ENCODE measurements around the gene ACVR1C.
A peak's percentile ranks its signal among the peaks of the same experiment; 100 is the strongest.
"Not testable (repeated sequence)": the region's sequence is repeated elsewhere in the genome, so short reads cannot be mapped to it uniquely, and the experiment has no call there.

The ACVR1C gene

DNA sequence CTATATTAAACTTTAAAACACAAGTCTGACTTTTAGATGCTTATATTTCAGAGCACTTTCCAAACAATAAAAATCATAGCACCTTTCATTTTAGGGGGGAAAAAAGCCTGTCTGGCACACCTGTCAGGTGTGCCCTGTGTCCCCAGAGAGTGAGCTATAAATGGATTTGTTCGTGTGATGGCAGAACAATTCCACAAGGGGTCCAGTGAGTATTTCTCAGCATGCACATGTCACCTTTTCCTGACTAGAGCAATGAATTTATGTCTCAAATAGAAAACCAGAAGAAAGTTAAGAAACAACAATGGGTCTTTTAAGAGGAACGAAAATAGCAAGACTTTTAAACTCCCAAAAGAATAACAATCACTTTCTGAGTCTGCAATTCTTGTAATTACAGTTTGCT is 55.9 kb downstream of the ACVR1C start:
- no peak for DNase-seq

- DNase-seq, result not testable (repeated sequence)
Measured at GRCh38 chr2:157566623-157567022, 62.0 kb downstream of the ACVR1C start.

GRCh38 chr2:157566113-157566512 is 62.6 kb downstream of the ACVR1C start:
- not testable (repeated sequence) for DNase-seq

GRCh38 chr2:157565550-157565949 is 63.1 kb downstream of the ACVR1C start:
- DNase-seq, result no peak

DNA sequence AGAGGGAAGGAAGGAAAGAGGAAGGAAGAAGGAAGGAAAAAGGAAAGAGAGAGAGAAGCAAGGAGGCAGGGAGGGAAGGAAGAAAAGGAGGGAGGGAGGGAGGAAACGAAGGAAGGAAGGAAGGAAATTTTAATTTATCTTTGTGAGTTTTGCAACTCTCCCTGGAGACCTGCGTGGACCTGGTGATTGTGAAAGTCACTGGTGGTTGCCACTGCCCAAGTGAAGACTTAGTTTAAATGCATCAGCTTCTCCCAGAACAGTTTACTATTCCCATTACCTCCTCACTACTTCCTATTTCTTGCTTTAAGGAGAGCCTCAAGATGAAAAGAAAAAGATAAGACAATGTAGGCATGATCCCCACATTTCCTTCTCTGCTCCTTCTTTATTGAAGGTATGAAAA is 68.8 kb downstream of the ACVR1C start:
- no peak for DNase-seq

DNA sequence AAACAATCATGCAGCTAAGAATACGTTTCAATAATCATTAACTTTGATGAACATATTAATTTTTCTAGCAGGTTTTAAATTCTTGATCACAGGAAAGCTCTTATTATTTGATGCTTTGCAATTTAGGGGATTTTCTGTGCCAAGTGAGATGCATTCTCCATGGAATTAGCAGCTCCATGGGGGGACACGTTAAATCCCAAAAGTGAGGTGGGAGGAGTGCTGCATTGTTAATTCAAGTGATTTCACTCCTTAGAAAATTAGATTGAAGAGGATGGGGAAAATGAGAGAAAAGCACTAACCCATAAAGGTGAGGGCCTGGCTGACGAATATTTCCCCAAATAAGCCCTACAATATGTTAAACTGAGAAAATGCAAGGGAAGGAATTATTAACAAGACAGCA is 69.2 kb downstream of the ACVR1C start:
- no peak for DNase-seq

DNA sequence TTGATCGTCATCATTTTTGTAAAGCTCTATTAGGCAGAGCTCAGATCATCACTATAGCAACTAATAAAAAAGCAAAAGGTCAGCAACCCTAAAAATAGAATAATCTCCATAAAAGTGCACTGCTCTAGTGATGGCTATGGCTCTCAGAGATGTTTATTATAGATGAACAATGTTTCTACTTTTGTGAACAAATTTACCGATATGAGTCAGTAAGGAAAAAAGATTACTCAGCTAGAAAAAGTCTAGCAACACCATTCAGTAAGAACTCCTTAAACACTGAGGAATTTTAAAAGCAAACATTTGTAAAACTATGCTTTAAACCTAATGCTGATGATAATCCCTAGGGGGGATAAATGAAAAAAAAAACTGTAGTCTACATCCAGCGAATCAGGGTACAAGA is 69.6 kb downstream of the ACVR1C start:
- no peak for DNase-seq

- DNase-seq, result no peak
Measured at GRCh38 chr2:157557770-157558169, 70.9 kb downstream of the ACVR1C start.

DNA sequence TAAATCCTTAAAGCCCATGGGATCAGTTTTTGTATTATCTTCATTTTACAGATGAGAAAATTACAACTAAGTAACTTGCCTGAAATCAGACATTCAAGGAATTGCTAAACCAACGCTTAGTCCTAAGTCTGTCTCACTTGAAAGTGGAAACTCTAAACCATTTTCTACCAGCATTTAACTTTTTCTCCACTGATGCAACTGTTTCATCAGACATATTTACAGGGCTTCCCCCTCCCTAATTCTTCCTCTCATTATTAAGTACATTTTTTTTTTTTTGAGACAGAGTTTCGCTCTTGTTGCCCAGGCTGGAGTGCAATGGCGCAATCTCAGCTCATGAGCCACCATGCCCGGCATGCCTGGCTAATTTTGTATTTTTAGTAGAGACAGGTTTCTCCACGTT is 88.6 kb downstream of the ACVR1C start:
- DNase-seq, result no peak

DNA sequence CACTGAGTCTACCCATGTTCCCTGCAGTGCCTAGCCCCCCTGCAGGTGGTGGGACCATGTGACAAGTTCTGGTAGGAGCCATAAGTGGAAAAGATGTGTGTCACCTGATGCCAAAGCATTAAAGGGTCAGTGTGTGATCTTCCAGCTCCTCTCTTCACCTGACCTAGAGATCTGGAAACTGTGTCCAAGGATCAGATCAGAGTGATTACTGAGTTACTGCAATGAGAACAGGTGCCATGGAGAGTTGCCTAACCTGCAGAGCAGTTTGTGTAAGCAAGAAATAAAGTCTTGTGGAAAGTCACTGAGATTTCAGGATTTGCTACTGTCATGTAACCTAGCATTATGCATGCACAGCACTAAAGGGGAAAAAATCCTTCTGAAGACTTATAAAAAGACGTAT is 90.6 kb downstream of the ACVR1C start:
- DNase-seq, result no peak

DNA sequence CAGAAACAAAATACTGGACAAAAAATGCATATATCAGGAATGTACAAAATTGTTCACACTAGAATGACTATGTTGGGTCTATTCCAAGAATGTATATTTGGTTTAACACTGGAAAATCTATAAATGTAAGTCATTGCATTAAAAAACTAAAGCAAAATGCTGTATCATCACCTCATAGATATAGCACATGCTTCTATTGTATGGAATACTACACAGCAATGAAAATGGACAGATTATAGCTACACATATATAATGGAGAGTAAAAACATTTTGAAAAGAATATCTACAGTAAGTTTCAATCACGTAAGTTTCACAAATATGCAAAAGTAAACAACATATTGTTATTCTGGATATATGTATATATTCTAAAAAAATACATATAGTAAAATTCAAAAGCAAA is 91.8 kb downstream of the ACVR1C start:
- no peak for DNase-seq

- DNase-seq, result no peak
Measured at GRCh38 chr2:157528963-157529751, 99.5 kb downstream of the ACVR1C start.

GRCh38 chr2:157526070-157526469 is 102.6 kb downstream of the ACVR1C start:
- DNase-seq, result no peak

DNA sequence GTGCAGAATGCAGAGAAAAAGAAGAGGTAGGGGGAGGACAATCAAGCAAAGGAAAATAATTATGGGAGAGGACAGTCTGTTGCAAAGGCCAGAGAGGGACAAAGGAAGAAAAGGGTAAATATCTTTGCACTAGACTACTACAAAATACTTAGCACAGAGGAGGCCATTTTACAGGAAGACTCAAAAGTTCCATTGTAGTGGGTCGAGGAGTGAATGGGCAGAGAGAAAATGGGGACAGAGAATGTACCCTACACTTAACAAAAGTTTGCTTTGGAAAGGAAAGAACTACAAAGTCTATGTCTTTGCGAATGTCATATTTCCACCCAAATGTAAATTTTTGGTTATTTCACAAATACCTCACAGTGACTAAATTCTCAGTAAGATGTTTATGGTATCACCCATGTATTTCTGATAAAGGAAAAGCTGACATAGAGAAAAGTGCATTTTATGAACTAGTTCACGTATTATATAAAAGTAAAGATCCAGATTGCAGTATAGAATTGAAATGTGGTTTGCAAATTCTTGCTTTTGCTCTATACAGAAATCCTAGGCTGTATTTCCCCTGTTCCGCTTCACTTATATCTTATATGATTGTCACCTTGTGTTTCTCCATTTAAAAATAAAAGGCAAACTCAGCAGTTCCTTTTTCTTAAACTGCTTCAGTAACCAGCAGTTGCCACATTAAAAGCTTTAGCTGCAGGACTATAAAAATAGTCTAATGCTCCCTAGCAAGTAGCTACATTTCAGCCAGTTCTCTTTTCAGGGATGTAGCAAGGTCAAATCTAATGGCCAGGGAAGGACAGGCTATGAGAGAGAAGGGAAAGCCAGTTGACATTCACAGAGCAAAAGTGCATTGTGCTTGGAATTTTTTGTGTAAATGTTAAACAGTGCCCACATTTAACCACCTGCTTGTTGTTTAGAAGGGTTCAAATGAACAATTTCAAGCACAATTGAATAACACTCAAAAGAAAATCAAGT is 105.1 kb downstream of the ACVR1C start:
- DNase-seq, result no peak

DNA sequence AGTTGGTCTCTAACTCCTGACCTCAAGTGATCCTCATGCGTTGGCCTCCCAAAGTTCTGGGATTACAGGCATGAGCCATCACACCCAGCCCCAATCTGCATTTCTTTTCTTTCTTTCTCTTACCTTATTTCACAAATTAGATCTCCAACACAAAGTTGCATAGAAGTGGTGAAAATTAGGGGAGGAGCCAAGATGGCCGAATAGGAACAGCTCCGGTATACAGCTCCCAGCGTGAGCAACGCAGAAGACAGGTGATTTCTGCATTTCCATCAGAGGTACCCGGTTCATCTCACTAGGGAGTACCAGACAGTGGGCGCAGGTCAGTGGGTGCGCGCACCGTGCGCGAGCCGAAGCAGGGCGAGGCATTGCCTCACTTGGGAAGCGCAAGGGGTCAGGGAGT is 113.7 kb downstream of the ACVR1C start:
- not testable (repeated sequence) for DNase-seq

DNA sequence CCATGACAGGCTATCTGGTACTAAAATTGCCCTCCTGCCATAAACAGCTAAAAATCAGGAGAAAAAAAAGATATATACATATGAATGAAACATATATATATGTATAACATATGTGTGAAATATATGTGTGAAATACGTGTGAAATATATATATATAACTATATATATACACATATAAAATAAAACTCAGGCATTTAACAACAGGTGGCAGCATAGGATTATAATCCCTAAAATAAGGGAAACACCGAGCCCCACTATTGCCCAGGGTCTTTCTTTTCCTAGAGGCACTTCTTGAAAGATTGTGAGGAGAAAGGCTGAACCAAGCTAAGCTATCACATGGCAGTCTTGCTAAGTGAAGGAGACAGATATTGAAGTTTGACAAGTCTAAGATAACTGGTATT is 118.9 kb downstream of the ACVR1C start:
- DNase-seq, result no peak

- DNase-seq, result no peak
Measured at GRCh38 chr2:157508676-157509075, 120.0 kb downstream of the ACVR1C start.

DNA sequence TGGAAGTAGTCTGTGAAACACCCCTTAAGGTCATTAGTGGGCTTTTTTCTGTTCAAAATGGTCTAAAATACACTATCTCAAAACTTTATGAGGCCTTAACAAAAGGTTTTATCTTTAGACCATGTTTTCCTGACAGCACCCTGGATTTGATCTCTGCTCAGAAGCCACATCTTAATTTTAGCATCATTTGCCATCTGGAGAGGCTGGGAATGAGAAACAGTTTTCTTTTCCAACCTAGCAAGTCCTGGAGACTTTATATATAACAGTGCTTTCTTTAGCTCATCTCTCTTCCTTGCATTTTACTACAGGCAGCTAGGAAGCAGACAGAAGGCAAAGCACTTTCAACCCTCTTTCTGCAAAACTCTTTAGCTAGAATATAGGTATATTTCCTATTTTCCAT is 122.1 kb downstream of the ACVR1C start:
- no peak for DNase-seq

DNA sequence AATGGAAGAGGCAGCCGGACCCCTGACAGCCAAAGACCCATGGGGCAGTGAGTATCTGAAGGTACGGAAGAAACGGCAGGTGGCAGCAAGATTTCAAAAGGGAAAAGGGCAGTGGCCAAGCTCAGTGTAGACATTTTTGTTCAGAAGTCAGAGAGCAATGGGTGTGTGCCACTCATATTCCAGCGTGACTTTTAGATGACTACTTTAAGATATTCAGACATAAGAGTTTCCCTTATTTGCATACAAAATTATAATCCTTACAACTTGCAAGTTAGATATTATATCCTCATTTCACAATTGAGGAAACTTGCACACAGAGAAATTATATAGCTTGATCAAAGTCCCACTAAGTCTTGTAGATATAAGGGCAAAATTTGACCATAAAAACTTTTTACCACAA is 124.0 kb downstream of the ACVR1C start:
- DNase-seq, result no peak

GRCh38 chr2:157501026-157501425 is 127.6 kb downstream of the ACVR1C start:
- DNase-seq, result no peak

- no peak for DNase-seq
Measured at GRCh38 chr2:157500334-157500733, 128.3 kb downstream of the ACVR1C start.

DNA sequence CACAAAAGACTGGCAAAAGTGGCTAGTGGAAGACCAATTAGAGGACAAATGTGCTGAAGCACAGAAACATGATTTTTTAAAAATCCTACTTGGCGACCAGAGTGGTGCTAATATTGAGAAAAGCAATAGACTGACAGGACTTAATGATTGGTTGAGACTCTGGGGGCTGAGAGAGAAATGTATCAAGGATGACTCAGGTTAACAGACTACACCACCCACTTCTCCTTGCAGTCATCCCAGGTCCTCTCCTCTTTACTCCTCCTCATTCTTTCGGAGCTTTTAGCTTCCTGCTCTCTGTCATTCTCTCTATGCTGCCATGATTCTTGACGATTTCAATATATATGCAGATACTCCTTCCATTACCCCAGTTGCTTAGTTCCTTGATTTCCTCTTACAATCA is 130.2 kb downstream of the ACVR1C start:
- DNase-seq, result no peak

DNA sequence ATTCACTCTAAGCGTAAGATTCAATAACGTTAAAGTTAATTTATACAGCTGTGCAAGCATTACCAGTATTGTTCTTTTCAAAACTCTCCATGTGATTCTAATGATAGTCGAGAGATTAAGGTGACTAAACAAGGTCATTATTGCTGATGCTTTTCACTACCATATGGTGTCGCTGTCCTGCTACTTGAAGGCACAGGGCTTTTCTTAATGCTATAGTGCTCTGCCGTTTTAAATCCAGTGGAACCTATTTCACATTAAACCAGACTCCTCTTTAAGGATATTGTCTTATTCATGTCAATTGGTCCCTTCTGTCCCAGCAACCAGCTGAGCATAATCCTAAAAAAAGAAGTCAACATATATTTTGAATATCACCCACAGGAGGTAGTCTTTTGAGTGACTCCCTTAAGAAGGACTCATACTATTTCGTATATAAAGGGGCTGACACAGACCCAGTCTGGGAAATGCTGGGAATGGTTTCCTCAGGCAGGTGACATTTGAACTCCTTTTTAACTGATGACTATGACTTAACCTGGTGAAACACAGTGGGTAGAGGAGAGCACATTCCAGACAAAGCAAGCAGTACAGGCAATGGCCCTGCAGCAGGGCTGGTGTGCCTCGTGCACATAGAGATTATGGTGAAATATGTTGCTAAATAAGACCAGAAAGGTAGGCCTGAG is 130.9 kb downstream of the ACVR1C start:
- DNase-seq, result peak; percentile 35
